Measurements from ENCODE around the gene POU6F2.
"Not testable (repeated sequence)": the region's sequence is repeated elsewhere in the genome, so short reads cannot be mapped to it uniquely, and the experiment has no call there.

The POU6F2 gene

DNA sequence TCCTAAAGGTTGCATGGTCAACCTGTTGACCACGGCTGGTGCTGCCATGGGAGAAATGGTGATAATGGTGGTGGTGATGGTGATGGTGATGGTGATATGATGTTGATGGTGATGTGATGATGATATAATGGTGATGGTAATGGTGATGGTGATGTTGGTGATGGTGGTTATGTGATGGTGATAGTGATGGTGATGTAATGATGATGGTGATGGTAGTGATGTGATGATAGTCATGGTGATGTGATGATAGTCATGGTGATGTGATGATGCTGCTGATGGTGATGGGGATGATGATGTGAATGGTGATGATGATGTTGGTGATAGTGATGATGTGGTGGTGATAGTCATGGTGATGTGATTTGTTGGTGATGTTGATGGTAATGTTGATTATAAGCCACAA is 23.9 kb downstream of the POU6F2 start:
- DNase-seq: no peak

DNA sequence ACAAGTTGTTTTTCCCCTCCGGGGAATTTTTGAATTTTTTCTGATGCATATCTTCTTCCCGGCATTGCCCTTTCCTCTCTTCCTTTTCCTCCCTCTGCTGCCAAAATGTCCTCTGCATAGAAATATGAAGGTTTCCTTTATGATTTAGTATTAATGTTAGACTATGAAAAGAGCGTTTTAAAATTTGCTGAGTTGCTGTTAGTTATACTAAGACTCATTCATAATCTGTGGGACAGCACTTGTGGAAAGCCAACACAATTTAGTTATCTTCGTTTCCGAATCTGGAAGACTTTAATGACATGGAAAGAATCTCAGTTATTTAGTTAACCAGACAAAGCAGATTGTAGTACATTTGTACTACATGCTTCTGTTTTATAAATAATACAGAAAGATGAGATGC is 25.0 kb downstream of the POU6F2 start:
- no peak for DNase-seq

DNA sequence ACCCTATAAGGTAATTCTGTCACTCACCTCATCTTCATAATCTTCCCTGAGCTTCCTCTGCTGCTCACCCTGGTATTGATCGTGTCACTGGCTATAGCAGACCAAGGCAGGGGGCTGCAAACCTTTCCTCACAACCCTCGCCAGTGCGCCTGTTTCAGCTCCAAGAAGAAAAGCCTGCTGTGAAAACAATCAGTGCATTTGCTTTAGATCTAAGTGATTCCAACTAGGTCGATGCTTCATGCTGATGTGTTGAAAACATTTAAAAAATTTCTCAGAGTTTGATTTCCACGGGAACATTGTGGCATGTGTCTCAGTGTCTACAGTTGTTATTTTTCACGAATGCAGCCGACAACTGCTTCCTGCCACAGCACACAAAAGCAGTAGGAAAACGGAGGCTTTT is 27.3 kb downstream of the POU6F2 start:
- no peak for DNase-seq

DNA sequence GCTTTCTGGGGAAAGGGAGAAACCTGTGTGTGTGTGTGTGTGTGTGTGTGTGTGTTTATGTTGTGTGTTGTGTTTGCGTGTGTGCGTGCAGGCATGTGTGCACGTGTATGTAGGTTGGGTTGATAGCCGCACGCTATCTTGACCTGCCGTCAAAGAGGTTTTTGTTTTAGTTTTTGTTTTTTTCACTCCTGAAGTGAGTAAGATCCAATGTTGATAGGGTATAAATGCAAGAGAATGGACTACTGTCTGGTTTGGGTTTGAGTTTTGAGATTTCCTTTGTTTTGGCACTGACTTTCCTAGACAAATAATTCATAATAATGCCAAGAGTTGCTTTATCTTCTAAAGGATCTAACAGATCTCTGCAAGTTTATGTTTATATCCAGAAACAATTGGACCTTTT is 27.8 kb downstream of the POU6F2 start:
- no peak for DNase-seq

DNA sequence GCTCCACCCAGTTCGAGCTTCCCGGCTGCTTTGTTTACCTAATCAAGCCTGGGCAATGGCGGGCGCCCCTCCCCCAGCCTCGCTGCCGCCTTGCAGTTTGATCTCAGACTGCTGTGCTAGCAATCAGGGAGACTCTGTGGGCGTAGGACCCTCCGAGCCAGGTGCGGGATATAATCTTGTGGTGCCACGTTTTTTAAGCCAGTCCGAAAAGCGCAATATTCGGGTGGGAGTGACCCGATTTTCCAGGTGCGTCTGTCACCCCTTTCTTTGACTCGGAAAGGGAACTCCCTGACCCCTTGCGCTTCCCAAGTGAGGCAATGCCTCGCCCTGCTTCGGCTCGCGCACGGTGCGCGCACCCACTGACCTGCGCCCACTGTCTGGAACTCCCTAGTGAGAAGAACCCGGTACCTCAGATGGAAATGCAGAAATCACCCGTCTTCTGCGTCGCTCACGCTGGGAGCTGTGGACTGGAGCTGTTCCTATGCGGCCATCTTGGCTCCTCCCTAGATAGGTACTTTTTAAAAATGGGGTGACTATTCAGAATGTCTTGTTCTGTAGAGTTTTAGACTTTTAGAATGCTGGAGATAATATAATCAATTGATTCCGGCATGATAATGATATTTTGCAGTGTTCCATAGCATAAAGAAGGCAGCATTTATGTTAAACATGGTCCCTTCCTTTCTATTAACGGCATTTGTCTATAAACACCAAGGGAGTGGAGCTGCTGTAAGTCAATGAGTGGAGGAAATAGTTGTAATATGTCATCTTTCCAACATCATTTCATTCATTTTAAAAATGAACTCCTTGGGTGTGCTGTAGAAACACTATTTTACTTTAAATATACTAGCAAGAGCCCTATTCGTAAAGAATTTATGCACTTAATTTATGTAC is 35.6 kb downstream of the POU6F2 start:
- not testable (repeated sequence) for DNase-seq

DNA sequence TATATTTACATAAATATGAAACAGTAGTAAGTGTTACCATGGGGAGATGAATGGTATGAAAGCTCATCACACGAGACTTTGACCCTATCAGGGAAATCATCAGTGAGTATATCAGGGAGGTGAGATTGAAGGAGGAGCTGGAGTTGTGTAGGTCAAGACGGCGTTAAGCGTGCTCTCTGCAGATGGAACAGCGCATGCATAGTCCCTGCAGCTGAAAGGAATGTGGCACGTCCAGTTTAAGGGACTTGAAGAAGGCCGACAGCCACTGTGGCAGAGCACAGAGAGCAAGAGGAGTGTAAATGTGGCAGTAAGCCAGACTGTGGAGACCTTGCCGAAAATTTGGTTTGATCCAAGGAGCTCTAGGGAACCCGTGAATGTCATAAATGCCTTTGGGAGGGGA is 38.9 kb downstream of the POU6F2 start:
- no peak for DNase-seq

DNA sequence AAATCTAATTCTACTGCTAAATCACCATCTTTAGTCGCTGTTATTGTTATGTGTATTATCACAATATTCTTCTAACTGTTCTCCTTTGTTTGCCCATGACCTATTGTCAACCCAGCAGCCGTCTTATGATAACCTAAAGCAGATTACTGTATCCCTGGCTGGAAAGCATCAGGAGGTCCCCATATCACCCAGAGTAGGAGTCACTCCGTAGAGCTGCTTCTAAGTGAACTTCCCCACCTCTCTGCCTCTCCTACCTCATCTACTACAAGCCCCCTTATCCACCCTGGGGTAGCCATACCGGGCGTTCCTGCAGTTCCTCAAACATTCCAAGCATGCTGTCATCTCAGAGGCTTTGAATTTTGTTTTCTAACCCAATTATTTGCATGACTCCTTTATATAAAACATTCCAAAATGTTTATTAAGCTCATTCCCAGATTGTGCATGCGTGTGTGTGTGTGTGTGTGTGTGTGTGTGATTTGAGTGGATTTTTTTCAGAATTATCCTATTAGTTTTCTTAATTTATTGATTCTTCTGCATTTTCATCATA is 39.7 kb downstream of the POU6F2 start:
- no peak for DNase-seq

DNA sequence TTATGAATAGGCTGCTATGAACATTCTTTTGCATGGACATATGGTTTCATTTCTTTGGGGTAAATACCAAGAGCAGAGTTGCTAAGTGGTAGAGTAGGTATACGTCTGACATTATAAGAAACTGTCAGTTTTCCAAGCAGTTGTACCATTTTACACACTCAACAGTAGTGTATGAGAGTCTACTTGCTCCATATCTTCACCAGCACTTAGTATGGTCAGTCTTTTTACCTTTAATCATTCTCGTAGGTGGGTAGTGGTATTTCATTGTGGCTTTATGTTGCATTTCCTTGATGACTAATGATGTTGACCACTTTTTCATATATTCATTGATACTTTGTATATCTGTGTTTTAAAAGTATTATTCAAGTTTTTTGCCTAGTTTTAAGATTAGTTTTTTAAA is 45.1 kb downstream of the POU6F2 start:
- DNase-seq: no peak

DNA sequence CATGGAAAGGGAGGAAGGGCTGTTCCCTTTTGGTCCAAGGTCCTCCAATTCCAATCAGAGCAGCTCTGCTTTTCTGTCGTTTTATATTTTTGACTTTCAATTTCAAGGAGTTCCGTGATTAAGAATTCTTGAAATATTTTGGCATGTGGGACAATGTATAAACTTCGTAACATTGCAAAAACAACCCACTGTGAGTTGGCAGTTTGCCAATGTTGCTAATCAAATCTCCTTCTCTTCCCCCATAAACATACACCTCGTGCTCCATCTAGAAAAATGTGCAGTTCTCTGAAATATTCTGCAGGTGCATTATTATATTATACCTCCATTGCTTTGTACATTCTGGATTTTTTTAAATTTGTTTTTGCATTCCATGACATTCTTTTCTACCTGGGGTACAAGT is 49.8 kb downstream of the POU6F2 start:
- no peak for DNase-seq

DNA sequence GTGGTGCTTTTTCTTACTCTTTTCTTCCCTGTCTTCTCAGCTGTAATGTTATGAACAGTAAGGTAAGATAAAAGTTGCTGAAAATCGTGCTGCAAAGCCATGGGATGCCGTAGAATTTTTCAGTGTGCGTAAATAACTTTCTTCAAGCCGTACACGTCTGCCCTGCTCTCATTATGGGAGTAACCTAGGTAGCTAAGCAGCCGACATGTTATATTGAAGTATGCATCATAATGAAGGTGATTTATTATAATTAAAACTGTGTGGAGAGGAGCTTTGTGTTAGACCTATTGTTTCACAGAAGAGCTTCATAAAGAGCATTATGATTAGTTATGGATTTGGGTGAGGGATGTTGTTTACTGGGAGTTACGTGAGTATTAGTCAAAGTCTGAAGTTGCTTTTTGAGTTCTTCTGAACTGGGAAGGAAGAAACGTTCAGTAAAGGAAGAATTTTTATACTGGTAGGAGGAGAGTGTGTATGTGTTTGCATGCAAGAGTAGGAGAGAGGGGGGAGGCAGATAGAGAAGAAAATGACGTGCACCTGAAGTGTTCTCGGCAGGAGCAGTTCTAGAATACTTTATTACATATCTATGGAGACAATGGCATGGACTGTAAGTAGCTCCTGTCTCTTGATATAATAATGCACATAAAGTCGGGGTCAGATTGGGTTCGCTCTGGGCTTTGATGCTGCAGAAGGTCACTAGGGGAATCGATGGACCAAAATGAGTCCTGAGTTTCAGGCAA is 56.3 kb downstream of the POU6F2 start:
- DNase-seq: no peak

DNA sequence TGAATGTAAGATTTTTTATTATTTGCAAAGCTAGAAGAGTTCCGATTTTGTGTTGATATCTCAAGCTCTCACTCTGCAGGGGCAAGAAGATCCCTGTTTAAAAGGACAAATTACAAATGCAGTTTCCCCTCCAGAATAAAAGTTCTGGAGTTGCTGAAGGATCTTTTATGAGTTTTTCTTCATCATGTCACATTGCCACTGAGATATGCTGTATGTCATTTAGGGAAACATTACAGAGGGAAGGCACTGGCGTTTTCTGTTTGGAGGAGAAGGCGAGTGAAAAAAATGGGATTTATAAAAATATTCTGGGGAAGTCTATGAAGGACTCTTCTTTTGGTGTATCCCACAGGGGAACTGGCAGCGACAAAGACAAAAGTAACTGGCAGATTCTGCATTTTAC is 57.4 kb downstream of the POU6F2 start:
- DNase-seq: no peak

DNA sequence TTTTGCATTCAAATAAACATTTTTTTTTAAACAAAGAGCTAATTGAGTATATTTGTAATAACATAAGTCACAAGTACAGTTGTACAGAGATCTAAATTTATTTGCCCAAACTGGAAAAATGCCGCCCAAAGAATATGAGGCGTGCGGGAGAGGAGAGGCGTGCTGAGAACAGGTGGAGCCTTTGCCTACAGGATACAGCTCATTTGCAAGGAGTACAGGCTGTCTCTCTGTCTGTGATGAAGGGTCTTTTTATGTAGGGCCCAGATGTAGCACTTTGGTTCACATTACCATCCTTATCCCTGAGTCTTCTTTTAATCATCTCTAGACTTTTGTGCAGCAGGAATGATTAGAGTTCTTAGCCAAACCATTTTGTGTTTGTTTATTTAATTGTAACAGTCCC is 58.2 kb downstream of the POU6F2 start:
- no peak for DNase-seq

DNA sequence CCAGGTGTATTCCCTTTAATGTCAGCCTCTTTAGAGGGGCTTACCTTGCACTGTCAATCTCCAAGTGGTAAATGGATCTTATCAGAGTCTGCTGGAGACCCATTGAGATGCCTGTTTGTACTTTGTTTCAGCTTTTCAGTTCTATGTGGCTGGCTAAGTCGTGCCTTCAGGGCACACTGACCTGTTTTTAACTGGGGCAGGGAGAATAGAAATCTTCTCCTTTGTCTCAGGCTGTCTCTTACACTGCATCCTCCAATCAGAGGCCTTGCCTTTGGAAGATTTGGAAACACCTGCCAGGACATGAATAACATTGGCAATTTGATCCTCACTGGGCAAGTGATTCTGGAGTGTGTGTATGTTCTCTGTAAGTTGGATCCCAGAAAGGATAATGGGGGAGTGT is 65.0 kb downstream of the POU6F2 start:
- no peak for DNase-seq

DNA sequence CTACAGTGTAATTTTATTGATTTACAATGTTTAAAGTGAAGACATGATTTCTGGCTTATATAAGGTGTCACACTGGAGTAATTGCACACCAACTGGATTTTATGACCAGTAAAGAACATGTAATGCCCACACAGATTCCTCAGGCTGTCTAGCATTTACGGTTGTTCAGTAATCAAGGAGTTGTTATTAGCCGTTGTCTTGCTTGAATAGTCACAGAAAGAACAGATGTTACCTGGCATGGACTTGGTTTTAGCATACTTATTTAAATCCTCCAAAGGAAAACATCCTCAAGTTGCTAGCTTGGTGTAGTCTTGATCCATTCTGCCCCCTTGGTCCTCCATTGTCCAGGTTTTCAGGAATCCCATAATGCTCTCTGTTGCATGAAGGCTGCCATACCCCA is 65.8 kb downstream of the POU6F2 start:
- DNase-seq: no peak

DNA sequence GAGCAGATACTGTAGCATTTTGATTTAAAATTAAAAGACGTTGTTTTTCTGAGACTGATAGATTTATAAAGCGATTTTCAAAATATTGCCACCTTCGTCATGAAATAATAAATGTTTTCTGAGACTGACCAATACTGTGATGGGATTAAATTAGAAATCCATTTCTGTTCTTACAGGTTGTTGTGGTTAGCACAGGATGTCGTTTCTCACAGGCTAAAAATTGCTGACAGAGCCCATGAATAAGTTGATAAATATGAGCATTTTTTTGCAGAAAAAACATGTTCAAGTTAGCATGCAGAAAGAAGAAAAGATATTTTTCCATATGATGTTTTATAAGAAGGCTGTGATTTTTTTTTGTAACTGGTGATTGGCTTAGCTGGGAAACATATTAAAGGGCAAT is 66.8 kb downstream of the POU6F2 start:
- DNase-seq: no peak

DNA sequence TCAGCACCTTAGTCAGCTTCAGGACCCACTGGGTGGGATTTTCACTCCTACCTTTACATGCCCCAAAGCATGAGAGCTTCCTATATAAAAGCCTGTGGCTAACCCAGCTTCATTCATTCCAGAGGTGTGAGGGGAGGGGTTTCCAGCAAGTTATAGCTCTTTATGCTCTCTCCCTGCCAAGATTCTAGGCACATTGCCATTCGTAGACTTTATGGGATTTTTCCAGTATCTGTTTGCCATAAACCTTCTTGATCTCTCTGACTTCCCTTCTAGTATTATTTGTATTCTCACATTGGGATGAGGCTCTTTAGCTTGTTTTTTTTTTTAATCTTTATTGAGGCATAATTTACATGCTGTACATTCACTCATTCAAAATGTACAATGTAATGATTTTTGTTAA is 67.5 kb downstream of the POU6F2 start:
- DNase-seq: no peak

DNA sequence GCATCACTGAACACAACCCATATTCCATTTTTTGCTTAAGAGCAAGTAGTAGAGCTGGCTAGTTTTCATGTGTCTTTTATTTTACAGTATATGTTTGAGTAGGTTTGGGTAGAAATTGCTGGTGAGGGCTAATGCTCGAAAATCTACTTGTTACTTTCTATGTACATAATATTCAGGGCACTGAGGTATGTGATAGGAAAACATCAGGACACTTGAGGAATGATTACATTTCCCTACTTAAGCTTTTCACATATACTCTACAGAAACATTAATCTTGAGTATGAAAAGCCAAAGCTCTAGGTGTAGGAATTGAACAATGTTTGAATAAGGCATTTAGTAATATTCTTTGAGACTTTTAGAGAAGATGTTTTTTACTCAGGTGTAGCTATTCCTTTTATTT is 73.6 kb downstream of the POU6F2 start:
- DNase-seq: no peak

DNA sequence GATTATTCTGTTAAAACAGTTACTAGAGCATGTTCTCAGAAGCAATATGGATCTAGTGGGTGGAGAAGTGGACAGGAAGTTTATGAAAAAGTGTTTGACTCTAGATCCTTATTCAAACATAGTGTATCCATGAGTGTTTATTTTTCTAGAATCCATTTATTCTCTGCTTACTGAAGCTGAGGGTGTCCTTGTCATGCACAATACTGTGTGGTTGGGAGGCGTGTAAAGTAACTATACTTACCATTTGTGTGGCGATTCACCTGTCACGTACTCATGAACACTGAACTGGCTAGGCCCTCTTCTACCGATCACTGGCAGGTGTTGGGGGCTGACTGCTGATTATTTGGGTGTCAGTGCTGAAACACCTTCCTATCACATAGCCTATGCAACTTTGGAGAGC is 74.0 kb downstream of the POU6F2 start:
- DNase-seq: no peak

DNA sequence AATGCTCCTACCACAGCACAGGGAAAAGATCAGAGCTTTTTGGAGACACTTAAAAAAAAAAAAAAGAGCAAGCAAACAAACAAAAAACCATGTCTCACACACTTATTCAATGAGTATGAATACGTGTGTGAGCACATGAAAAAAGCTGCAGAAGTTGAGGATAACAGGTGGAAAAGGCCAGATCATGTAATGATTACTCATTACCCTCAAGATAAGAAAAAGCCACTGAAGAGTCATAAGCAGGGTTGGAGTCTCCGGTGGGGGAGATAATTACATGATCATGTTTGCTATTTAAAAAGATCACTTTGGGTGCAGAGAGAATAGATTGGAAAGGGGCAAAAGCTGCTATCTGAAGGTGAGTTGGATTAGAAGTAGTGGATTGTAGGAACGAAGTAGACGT is 77.0 kb downstream of the POU6F2 start:
- DNase-seq: no peak

DNA sequence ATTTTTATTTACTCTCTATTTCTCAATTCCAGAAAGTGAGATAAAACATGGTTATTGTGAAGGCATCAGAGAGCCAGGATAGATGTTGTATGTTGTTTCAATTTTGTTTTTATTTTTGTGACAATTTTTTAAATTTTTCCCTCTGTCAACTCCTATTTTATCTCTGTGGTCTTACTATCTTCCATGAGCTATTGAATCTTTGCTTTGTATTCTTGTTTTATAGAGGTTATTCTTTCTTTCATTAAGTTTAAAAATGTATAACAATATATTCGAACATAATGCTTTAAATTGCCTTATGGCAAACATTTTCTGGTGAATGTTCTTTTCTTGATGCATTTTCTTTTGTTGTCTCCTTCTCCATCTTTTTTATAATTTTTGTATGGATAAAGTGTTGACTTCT is 78.4 kb downstream of the POU6F2 start:
- DNase-seq: no peak

DNA sequence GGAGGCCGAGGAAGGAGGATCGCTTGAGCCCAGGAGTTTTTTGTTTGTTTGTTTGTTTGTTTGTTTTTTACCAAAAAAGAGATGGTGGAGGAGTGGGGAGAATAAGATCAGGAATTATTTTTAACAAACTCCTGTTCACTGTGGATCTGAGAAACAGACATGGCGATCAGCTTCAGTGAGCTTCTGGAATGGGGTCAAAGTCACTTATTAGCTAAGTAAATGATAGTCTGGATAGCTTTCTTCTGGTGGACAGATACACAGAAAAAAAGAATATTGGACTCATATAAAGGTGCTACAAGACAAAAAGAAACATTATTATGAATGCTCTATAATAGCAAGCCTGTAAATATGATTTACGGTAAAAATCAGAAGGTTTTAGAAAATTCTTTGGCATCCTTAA is 85.1 kb downstream of the POU6F2 start:
- no peak for DNase-seq

DNA sequence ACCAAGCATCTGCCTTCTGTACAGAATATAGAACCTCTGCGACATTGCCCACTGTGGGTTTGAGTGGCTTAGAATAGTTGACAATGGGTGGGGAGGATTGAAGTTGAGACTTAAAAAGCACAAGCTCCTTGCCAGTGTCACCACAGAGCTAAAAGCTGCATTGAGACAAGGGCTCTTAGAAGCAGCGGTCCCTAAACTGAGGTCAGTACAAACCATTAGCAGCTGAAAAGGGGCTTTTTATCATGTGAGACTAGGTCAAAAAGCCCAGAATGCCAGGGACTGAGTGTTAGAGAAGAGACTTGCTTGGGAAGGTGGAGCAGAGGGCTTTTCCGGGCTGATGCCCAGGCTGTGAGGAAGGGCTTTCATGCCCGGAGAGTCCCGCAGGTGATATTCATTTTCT is 91.3 kb downstream of the POU6F2 start:
- no peak for DNase-seq

DNA sequence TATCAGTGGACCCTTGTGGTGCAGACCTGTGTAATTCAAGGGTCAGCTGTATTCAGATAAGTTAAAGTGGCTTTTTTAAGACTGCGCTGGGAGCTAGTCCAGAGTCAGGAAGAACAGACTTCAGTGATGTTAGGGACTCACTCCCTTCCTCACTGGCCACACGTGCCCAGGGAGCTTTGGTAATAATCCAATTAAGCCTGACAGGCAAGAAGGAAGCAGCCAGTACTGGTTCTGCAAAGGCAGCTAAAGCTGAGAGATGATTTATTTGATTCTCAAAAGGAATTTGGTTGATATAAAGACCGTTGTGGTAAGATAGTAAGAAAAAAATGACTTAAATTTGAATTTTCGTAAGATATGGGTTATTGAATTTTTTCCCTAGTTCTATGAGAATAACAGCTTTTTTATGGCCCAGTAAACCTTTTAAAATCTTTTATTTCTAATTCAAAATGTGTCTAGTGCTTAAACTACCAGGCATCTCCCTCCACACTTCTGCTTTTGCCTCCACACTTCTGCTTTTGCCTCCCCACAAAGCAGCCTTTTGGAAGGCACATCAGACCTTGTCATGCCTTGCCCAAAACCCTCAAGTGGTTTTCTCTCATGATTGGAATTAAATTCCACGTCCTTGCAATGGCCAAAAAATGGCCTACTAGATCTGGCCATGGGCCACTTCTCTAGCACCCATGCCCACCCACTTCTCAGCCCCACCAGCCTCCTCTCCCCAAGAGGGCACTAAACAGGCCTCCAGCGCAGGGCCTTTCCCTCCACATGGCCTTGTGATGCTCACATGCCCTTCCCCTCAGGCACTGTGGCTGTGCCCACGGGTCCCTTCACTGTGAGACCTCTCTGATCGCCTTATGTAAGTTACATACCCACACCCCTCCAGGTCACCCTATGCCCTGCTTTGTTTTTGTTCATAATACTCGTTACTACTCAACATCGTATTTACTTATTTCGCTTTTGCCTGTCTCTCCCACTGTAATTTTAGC is 92.5 kb downstream of the POU6F2 start:
- DNase-seq: no peak
